Type B pancreatic cell (in vitro differentiated cells): ENCODE results near the gene APLP2. TPM values are rescaled to one million over a fixed set of nuclear protein-coding genes. Genes with fewer than 3 reads are reported as not detected.
A peak's percentile ranks its signal among the peaks of the same experiment; 100 is the strongest.

ENCODE experiments used
- DNase-seq: peaks from one replicate; pipeline ENCODE4 v3.0.0; 2021; ENCODE audit warnings: mixed read lengths; ENCODE audit not compliant: unreplicated experiment; ENCODE audit errors: extremely low spot score
- H3K27ac Mint-ChIP-seq: 2 replicates; pipeline ENCODE4 v1.8.0; 2021; ENCODE audit warnings: mild to moderate bottlenecking, mixed read lengths
- H3K27me3 Mint-ChIP-seq: 2 replicates; pipeline ENCODE4 v1.8.0; 2021; ENCODE audit warnings: mixed read lengths
- H3K36me3 Mint-ChIP-seq: 2 replicates; pipeline ENCODE4 v1.8.0; 2021; ENCODE audit warnings: mixed read lengths
- H3K4me1 Mint-ChIP-seq: one replicate; pipeline ENCODE4 v1.8.0; 2021; ENCODE audit warnings: mixed read lengths; ENCODE audit not compliant: unreplicated experiment
- H3K4me3 Mint-ChIP-seq: 2 replicates; pipeline ENCODE4 v1.8.0; 2021; ENCODE audit warnings: mild to moderate bottlenecking, mixed read lengths
- H3K9me3 Mint-ChIP-seq: 2 replicates; pipeline ENCODE4 v1.8.0; 2021; ENCODE audit warnings: mixed read lengths
- total RNA-seq: library from RNA; stranded (reverse); gene quantifications from 2 replicates; pipeline ENCODE4 v1.2.1, GENCODE V29; 2021; ENCODE audit warnings: low replicate concordance
- TF ChIP-seq, protein P1 (sequence below): fragments of 200-600 bp; sonication (generic); conservative IDR thresholded peaks from 2 replicates; pipeline ENCODE4 v1.5.0; 2021; ENCODE audit warnings: antibody characterized with exemption, mild to moderate bottlenecking

The APLP2 gene
- total RNA-seq, 1 donor from 2014 or later = 207 TPM

DNA sequence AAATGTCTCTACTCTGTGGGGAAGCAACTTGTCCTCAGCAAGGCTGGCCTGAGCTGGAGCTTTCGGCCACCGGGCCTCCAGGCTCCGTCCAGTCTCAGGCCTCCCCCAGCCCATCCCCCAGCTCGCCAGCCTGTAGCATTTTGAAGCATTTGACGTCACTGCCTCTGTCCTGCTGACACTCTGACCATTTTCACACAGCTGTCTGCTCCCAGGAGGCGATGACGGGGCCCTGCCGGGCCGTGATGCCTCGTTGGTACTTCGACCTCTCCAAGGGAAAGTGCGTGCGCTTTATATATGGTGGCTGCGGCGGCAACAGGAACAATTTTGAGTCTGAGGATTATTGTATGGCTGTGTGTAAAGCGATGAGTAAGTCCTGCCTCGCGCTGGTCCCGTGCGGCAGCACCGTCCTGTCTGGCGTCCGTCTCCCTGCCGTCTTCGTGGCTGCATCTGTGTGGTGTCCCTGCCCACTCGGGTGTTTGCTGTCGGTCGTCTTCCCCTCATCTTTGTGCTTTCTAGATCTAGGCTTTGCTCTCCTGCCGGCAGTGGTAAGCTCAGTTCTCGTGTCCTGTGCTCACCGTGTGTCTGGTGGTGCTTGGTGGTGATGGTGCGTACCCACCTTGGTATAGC is 53.8 kb downstream of the APLP2 start:
- H3K27me3 Mint-ChIP-seq = no peaks in the 10 kb centered on the region
- H3K27ac Mint-ChIP-seq = peak overlapping the region; percentile 85
- no peaks in the 10 kb centered on the region for H3K9me3 Mint-ChIP-seq
- TF ChIP-seq, protein P1, sequence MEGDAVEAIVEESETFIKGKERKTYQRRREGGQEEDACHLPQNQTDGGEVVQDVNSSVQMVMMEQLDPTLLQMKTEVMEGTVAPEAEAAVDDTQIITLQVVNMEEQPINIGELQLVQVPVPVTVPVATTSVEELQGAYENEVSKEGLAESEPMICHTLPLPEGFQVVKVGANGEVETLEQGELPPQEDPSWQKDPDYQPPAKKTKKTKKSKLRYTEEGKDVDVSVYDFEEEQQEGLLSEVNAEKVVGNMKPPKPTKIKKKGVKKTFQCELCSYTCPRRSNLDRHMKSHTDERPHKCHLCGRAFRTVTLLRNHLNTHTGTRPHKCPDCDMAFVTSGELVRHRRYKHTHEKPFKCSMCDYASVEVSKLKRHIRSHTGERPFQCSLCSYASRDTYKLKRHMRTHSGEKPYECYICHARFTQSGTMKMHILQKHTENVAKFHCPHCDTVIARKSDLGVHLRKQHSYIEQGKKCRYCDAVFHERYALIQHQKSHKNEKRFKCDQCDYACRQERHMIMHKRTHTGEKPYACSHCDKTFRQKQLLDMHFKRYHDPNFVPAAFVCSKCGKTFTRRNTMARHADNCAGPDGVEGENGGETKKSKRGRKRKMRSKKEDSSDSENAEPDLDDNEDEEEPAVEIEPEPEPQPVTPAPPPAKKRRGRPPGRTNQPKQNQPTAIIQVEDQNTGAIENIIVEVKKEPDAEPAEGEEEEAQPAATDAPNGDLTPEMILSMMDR = no peak
- H3K4me3 Mint-ChIP-seq = no peak overlapping the region
- peaks cover 10% of the 10 kb centered on the region for H3K4me1 Mint-ChIP-seq
- peaks cover 51% of the 10 kb centered on the region for H3K36me3 Mint-ChIP-seq
- DNase-seq = no peak

DNA sequence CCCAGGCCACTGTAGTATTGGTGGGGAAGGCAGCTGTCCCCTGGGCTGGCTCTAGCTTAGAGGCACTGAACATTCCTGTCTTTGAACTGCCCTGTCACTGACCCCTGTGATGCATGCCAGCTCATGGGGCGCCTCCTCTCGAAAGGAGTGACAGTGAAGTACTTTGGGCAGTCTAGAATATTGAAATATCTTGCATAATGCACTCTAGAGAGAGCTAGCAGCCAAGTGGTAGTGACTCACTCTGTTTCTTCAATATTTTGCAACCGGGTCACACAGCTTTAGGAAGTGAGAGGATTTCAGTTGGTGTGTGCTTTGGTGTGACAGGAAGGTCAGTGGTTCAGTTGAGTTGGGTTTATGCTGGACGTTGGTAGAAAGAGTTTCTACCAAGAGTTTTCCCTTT is 54.4 kb downstream of the APLP2 start:
- Mint-ChIP-seq H3K27ac (peak overlapping the region; percentile 85), H3K4me1 (peaks cover 10% of the 10 kb centered on the region), H3K9me3 (no peaks in the 10 kb centered on the region), H3K36me3 (peaks cover 49% of the 10 kb centered on the region), H3K4me3 (no peak overlapping the region), H3K27me3 (no peaks in the 10 kb centered on the region)
- TF ChIP-seq, protein P1 = no peak
- DNase-seq = no peak

DNA sequence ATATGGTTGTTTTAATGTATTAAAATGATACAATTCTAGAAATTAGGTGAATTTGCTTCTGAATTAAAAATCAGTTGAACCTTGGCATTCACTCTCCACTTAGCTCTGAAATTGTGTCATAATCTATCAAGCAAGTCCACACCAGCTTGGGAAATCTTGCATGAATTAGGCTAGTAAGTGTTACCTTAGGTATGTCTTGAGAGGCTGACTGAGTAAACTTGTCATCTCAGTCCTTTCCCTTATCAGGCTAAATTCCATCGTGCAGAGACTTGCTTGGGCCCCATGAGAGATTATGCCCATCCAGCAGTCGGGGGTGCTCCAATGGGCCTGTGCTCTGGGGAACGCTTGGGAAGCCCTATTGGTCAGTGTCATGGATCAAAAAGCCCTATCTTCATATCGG is 55.9 kb downstream of the APLP2 start:
- Mint-ChIP-seq H3K9me3 (no peaks in the 10 kb centered on the region), H3K4me3 (no peak overlapping the region), H3K27ac (no peak overlapping the region), H3K4me1 (peaks cover 10% of the 10 kb centered on the region), H3K27me3 (no peaks in the 10 kb centered on the region), H3K36me3 (peaks cover 42% of the 10 kb centered on the region)
- TF ChIP-seq, protein P1 = no peak
- DNase-seq = no peak

DNA sequence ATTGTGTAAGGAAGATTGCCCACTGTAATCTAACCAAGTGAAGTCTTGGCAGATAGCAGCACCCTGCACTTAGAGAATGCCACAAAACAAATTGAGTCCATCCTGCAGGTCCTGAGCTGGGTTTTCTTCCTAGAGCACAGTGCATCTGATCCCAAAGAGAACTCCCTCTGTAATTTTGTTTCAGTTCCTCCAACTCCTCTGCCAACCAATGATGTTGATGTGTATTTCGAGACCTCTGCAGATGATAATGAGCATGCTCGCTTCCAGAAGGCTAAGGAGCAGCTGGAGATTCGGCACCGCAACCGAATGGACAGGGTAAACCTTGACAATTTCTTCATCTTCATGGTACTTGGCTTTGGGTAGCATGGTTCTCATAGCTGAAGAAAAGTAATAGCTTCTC is 56.8 kb downstream of the APLP2 start:
- no peaks in the 10 kb centered on the region for H3K9me3 Mint-ChIP-seq
- H3K36me3 Mint-ChIP-seq = peaks cover 40% of the 10 kb centered on the region
- TF ChIP-seq, protein P1 = no peak
- peaks cover 10% of the 10 kb centered on the region for H3K4me1 Mint-ChIP-seq
- H3K4me3 Mint-ChIP-seq = no peak overlapping the region
- H3K27me3 Mint-ChIP-seq = no peaks in the 10 kb centered on the region
- H3K27ac Mint-ChIP-seq = no peak overlapping the region
- DNase-seq = no peak

DNA sequence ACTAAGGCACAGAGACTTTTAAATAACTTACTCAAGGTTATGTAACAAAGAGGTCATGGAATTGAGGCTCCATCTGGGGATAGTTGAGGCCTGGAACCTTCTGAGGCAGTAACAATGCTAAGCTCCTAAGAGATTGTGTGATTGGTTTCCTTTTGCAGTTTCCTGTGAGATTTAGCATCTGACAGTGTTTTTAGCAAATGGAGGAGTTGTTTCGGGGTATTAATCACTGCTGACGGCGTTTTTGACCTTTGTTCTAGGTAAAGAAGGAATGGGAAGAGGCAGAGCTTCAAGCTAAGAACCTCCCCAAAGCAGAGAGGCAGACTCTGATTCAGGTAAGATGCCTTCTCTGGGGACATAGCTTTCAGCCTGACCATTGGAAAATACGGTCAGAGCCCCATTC is 57.8 kb downstream of the APLP2 start:
- H3K4me3 Mint-ChIP-seq = no peak overlapping the region
- H3K9me3 Mint-ChIP-seq = no peaks in the 10 kb centered on the region
- no peak for DNase-seq
- H3K27ac Mint-ChIP-seq = no peak overlapping the region
- no peaks in the 10 kb centered on the region for H3K27me3 Mint-ChIP-seq
- TF ChIP-seq, protein P1 = no peak
- peaks cover 34% of the 10 kb centered on the region for H3K36me3 Mint-ChIP-seq
- peaks cover 15% of the 10 kb centered on the region for H3K4me1 Mint-ChIP-seq

DNA sequence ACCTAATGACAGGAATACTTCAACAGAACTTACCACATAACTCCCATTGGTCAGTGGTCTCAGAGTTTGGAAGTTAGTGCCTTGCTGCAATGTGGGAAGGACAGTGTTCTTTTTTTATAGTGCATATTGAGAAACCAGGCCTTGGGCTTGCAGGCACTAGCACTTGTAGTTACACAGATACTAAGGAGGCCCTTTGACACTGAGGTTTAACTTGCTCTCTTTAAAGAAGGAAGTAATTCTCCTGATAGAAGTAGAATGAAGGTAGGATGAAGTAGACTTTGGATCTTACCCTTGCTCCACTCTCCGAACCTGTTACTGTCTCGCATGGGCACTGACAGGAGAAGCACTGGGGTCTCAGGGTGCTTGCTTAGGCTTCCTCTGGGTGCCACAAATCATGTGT is 58.9 kb downstream of the APLP2 start:
- Mint-ChIP-seq H3K27ac (no peak overlapping the region), H3K4me1 (peaks cover 15% of the 10 kb centered on the region), H3K4me3 (no peak overlapping the region), H3K36me3 (peaks cover 27% of the 10 kb centered on the region), H3K9me3 (no peaks in the 10 kb centered on the region), H3K27me3 (no peaks in the 10 kb centered on the region)
- TF ChIP-seq, protein P1 = no peak
- no peak for DNase-seq
